A673 (cell line): Measurements from ENCODE around the gene C2CD4A. TPM values are rescaled to one million over a fixed set of nuclear protein-coding genes. Genes with fewer than 3 reads are reported as not detected.

ENCODE experiments used
- BruUV-seq: library from RNA; stranded (reverse); fragments of 400-500 nt; replicated peaks from 2 replicates; lab custom pipeline; 2021; lab: Mats Ljungman, UMichigan
- CTCF ChIA-PET: fragments of 300-600 bp; sonication (Branson Sonifier 250); formaldehyde crosslinking; loops from one replicate; lab custom pipeline; 2022; ENCODE audit warnings: antibody characterized with exemption; lab: Charles Lee
- POLR2A ChIA-PET: fragments of 300-600 bp; sonication (Branson Sonifier 250); formaldehyde crosslinking; loops from one replicate; lab custom pipeline; 2022; ENCODE audit warnings: antibody characterized with exemption; ENCODE audit not compliant: low non-redundant PET; lab: Charles Lee
- DNase-seq: peaks from one replicate; pipeline ENCODE4 v3.0.0-alpha.2; 2015; ENCODE audit warnings: low spot score
- H3K27ac ChIP-seq: fragments of 200-600 bp; sonication (generic); 2 replicates; pipeline ENCODE4 v1.5.1; 2016; ENCODE audit warnings: mixed run types, low read depth, mild to moderate bottlenecking, mixed read lengths, antibody characterized with exemption, low read length; ENCODE audit not compliant: poor library complexity, severe bottlenecking
- H3K27me3 ChIP-seq: fragments of 200-600 bp; sonication (generic); replicated peaks from 2 replicates; pipeline ENCODE4 v1.6.1; 2017; ENCODE audit warnings: mixed run types, low read depth, mild to moderate bottlenecking, mixed read lengths, antibody characterized with exemption, low read length; ENCODE audit not compliant: insufficient read depth, poor library complexity
- H3K36me3 ChIP-seq: fragments of 200-600 bp; sonication (generic); 2 replicates; pipeline ENCODE4 v1.6.1; 2016; ENCODE audit warnings: mixed run types, mild to moderate bottlenecking, mixed read lengths, antibody characterized with exemption, low read length; ENCODE audit not compliant: insufficient read depth, poor library complexity, severe bottlenecking
- H3K4me1 ChIP-seq: fragments of 200-600 bp; sonication (generic); 2 replicates; pipeline ENCODE4 v1.6.1; 2017; ENCODE audit warnings: mixed run types, mild to moderate bottlenecking, mixed read lengths, antibody characterized with exemption, low read length; ENCODE audit not compliant: insufficient read depth, poor library complexity, severe bottlenecking
- H3K4me3 ChIP-seq: fragments of 200-600 bp; sonication (generic); 2 replicates; pipeline ENCODE4 v1.5.1; 2016; ENCODE audit warnings: low read depth, mixed run types, mild to moderate bottlenecking, mixed read lengths, low read length; ENCODE audit not compliant: poor library complexity, severe bottlenecking
- H3K9me3 ChIP-seq: fragments of 200-600 bp; sonication (generic); 2 replicates; pipeline ENCODE4 v1.6.1; 2016; ENCODE audit warnings: mixed run types, low read depth, mild to moderate bottlenecking, mixed read lengths, antibody characterized with exemption, low read length; ENCODE audit not compliant: poor library complexity, severe bottlenecking
- CTCF ChIP-seq: fragments of 300-800, 200-600 bp; sonication (generic); conservative IDR thresholded peaks from 2 replicates; pipeline ENCODE4 v1.5.1; 2017; ENCODE audit warnings: low read depth, mild to moderate bottlenecking, antibody characterized with exemption, low read length, moderate library complexity, mixed read lengths
- EZH2 ChIP-seq: fragments of 200-600 bp; sonication (generic); IDR thresholded peaks from 2 replicates; pipeline ENCODE4 v1.6.1; 2017; ENCODE audit warnings: borderline replicate concordance, low read depth, mild to moderate bottlenecking, mixed read lengths, antibody characterized with exemption, low read length; ENCODE audit not compliant: poor library complexity, severe bottlenecking
- intact Hi-C: fragments of 100-400 bp; cut with micrococcal nuclease; formaldehyde crosslinking; loops from one replicate; pipeline ENCODE4 v1.10.0; 2022; ENCODE audit not compliant: unreplicated experiment
- total RNA-seq: library from RNA; stranded (reverse); gene quantifications from 2 replicates; pipeline ENCODE4 v1.2.3, GENCODE V29; 2021

C2CD4A gene
- total RNA-seq, 1 experiment from 2014 or later: 0.34 TPM

GRCh38 chr15:62109982-62110851, 43.4 kb downstream of the C2CD4A start:
- intact Hi-C loops: no loop called here
- Histone ChIP-seq H3K4me1 (peaks cover 8% of the 10 kb centered on the region), H3K9me3 (no peaks in the 10 kb centered on the region), H3K27ac (no peak overlapping the region), H3K36me3 (no peaks in the 10 kb centered on the region), H3K27me3 (no peaks in the 10 kb centered on the region), H3K4me3 (no peak overlapping the region)
- TF ChIP-seq CTCF (no peak), EZH2 (no peak)
- no TSS peak for BruUV-seq
- CTCF ChIA-PET: no interaction called here
- peak; percentile 13 for DNase-seq
- POLR2A ChIA-PET: no interaction called here

GRCh38 chr15:62112081-62112480, 45.3 kb downstream of the C2CD4A start:
- intact Hi-C loops: no loop called here
- CTCF ChIA-PET: no interaction called here

More at GRCh38 chr15:62112081-62112480, 45.3 kb downstream of the C2CD4A start:
- peaks cover 8% of the 10 kb centered on the region for H3K4me1 ChIP-seq
- no peak for DNase-seq
- H3K27me3 ChIP-seq: no peaks in the 10 kb centered on the region
- POLR2A ChIA-PET: no interaction called here
- H3K9me3 ChIP-seq: no peaks in the 10 kb centered on the region
- TF ChIP-seq CTCF (no peak), EZH2 (no peak)
- BruUV-seq: no TSS peak
- H3K4me3 ChIP-seq: no peak overlapping the region
- H3K36me3 ChIP-seq: no peaks in the 10 kb centered on the region
- no peak overlapping the region for H3K27ac ChIP-seq
